B cell (primary cell): ENCODE results near the gene SOSTDC1. TPM values are rescaled to one million over a fixed set of nuclear protein-coding genes. Genes with fewer than 3 reads are reported as not detected.

Experiments
- ATAC-seq: fragments of 200-7000 bp; cut with Tn5 transposase; one replicate; pipeline ENCODE4 v1.10.0; 2021; ENCODE audit warnings: low read depth, mild to moderate bottlenecking, moderate number of reproducible peaks, moderate library complexity
- CTCF ChIA-PET: fragments of 350-600 bp; sonication (Branson Sonifier 250); formaldehyde crosslinking; loops from one replicate; lab custom pipeline; 2021; ENCODE audit warnings: antibody characterized with exemption, inconsistent platforms; lab: Charles Lee
- POLR2A ChIA-PET: fragments of 350-600 bp; sonication (Branson Sonifier 250); formaldehyde crosslinking; loops from one replicate; lab custom pipeline; 2021; ENCODE audit warnings: antibody characterized with exemption; lab: Charles Lee
- DNase-seq: peaks from one replicate; pipeline ENCODE4 v3.0.0; 2013
- H2AFZ ChIP-seq: 2 replicates; pipeline ENCODE4 v1.6.1; 2012; ENCODE audit warnings: mild to moderate bottlenecking, low read depth, low read length; ENCODE audit not compliant: insufficient read depth, poor library complexity, severe bottlenecking
- H3K27ac ChIP-seq, 2 donors: 1 replicate in 1 of 2; 2 replicates in 1 of 2; pipeline ENCODE4 v1.5.1; 2012 to 2013; ENCODE audit warnings: low read length in 2 of 2, mild to moderate bottlenecking in 2 of 2, moderate library complexity in 1 of 2
- H3K27me3 ChIP-seq, 4 experiments: fragments of 200-600 bp in 1 of 4; sonication (generic) in 1 of 4; replicated peaks in 1 of 4; 1 replicate in 2 of 4; 2 replicates in 2 of 4; pipeline versions ENCODE4 v1.6.1 to v1.7.0; 2013 to 2016; ENCODE audit warnings: low read length in 3 of 4, mild to moderate bottlenecking in 2 of 4, mixed read lengths in 1 of 4, moderate library complexity in 1 of 4; ENCODE audit not compliant: insufficient read depth in 4 of 4, control insufficient read depth in 3 of 4; ENCODE audit errors: control extremely low read depth in 1 of 4
- H3K36me3 ChIP-seq, 2 experiments: replicated peaks in 1 of 2; 1 replicate in 1 of 2; 2 replicates in 1 of 2; pipeline versions ENCODE4 v1.6.1 to v1.7.1; 2013; ENCODE audit warnings: low read length in 1 of 2; ENCODE audit not compliant: insufficient read depth in 2 of 2, control insufficient read depth in 1 of 2; ENCODE audit errors: control extremely low read depth in 1 of 2, extremely low read depth in 1 of 2
- H3K4me1 ChIP-seq, 2 donors: fragments of 200-600 bp in 1 of 2; sonication (generic) in 1 of 2; 1 replicate in 1 of 2; 2 replicates in 1 of 2; pipeline versions ENCODE4 v1.5.1 to v1.6.1; 2013 to 2017; ENCODE audit warnings: low read length in 2 of 2; ENCODE audit not compliant: control insufficient read depth in 2 of 2, insufficient read depth in 2 of 2
- H3K4me2 ChIP-seq: replicated peaks from 2 replicates; pipeline ENCODE3; 2012; ENCODE audit warnings: mild to moderate bottlenecking, low read depth, low read length; ENCODE audit not compliant: poor library complexity, severe bottlenecking
- H3K4me3 ChIP-seq, 5 experiments: fragments of 200-600 bp in 1 of 5; sonication (generic) in 1 of 5; 1 replicate in 3 of 5; 2 replicates in 2 of 5; pipeline versions ENCODE4 v1.5.1 to v1.7.0; 2011 to 2016; ENCODE audit warnings: low read length in 4 of 5, mild to moderate bottlenecking in 4 of 5, low read depth in 2 of 5, control low read depth in 1 of 5, moderate library complexity in 1 of 5; ENCODE audit not compliant: insufficient read depth in 1 of 5; ENCODE audit errors: control extremely low read depth in 1 of 5, extremely low read depth in 1 of 5
- H3K79me2 ChIP-seq: fragments of 200-600 bp; sonication (generic); one replicate; pipeline ENCODE4 v1.6.0; 2016; ENCODE audit warnings: low read length; ENCODE audit not compliant: control insufficient read depth, insufficient read depth
- H3K9ac ChIP-seq: fragments of 200-600 bp; sonication (generic); 2 replicates; pipeline ENCODE4 v1.6.1; 2017; ENCODE audit warnings: mild to moderate bottlenecking, low read length, moderate library complexity
- H3K9me3 ChIP-seq, 3 donors: one replicate each; pipeline versions ENCODE4 v1.6.1 to v1.7.1; 2013; ENCODE audit warnings: low read length in 2 of 3; ENCODE audit not compliant: control insufficient read depth in 2 of 3, insufficient read depth in 1 of 3; ENCODE audit errors: control extremely low read depth in 1 of 3
- H4K20me1 ChIP-seq: 2 replicates; pipeline ENCODE4 v1.6.0; 2012; ENCODE audit warnings: mild to moderate bottlenecking, low read length; ENCODE audit not compliant: insufficient read depth, control insufficient read depth, poor library complexity, severe bottlenecking
- H3K27ac Mint-ChIP-seq: one replicate; pipeline ENCODE4 v1.8.0; 2021; ENCODE audit warnings: mixed read lengths
- H3K27me3 Mint-ChIP-seq: one replicate; pipeline ENCODE4 v1.8.0; 2021; ENCODE audit warnings: mixed read lengths
- H3K4me1 Mint-ChIP-seq: one replicate; pipeline ENCODE4 v1.8.0; 2021; ENCODE audit warnings: mixed read lengths
- H3K4me3 Mint-ChIP-seq: one replicate; pipeline ENCODE4 v1.8.0; 2021; ENCODE audit warnings: mixed read lengths
- H3K9me3 Mint-ChIP-seq: one replicate; pipeline ENCODE4 v1.8.0; 2022; ENCODE audit warnings: mixed read lengths; ENCODE audit not compliant: insufficient read depth
- CTCF ChIP-seq: fragments of 200-600 bp; IDR thresholded peaks from one replicate; pipeline ENCODE4 v1.8.0; 2022; ENCODE audit warnings: antibody characterized with exemption, mild to moderate bottlenecking
- EZH2 ChIP-seq: IDR thresholded peaks from 2 replicates; pipeline ENCODE4 v1.6.1; 2012; ENCODE audit warnings: borderline replicate concordance, low read depth, mild to moderate bottlenecking, moderate library complexity, low read length; ENCODE audit not compliant: insufficient read depth, poor library complexity, severe bottlenecking
- WGBS: methylation state at CpG from one replicate; pipeline ENCODE4 v1.1.5; 2013; ENCODE audit warnings: missing lambda C conversion rate; ENCODE audit not compliant: insufficient coverage; 5-methylcytosine and 5-hydroxymethylcytosine counted together
- intact Hi-C: fragments of 100-400 bp; cut with micrococcal nuclease; formaldehyde crosslinking; loops from one replicate; pipeline ENCODE4 v1.10.0; 2022
- polyA plus RNA-seq: library from polyadenylated mRNA; depleted of rRNA; stranded (reverse); fragments of >200 nt; gene quantifications from 2 replicates; pipeline ENCODE4 v1.2.3, GENCODE V29; 2012
- total RNA-seq, 2 donors: library from RNA; stranded (reverse); fragments of 120-200 nt in 1 of 2; gene quantifications; 1 replicate in 1 of 2; 2 replicates in 1 of 2; pipeline versions ENCODE4 v1.2.3 to v1.2.4, GENCODE V29; 2013 to 2022

Gene SOSTDC1
- total and polyA plus RNA-seq, 2 donors (not counting 1 experiment from before 2014, with no cell fraction given) = not detected

GRCh38 chr7:16463949-16464715, 1.4 kb downstream of the SOSTDC1 start:
- Histone ChIP-seq H3K27me3 (no peaks in the 10 kb centered on the region), H3K4me3 (no peak overlapping the region), H2AFZ (no peak overlapping the region), H3K4me2 (no peak overlapping the region), H4K20me1 (no peaks in the 10 kb centered on the region), H3K4me1 (no peaks in the 10 kb centered on the region), H3K79me2 (no peaks in the 10 kb centered on the region), H3K9me3 (no peaks in the 10 kb centered on the region), H3K27ac (no peak overlapping the region), H3K36me3 (no peaks in the 10 kb centered on the region), H3K9ac (no peak overlapping the region)
- ChIA-PET POLR2A (no interaction called here), CTCF (no interaction called here)
- Mint-ChIP-seq H3K9me3 (no peaks in the 10 kb centered on the region), H3K27me3 (peaks cover 10% of the 10 kb centered on the region), H3K27ac (no peak overlapping the region), H3K4me3 (no peak overlapping the region), H3K4me1 (no peaks in the 10 kb centered on the region)
- DNase-seq (no peak), ATAC-seq (no peak)
- WGBS = 83% methylated on average over 4 of the region's 10 CpGs
- TF ChIP-seq CTCF (no peak), EZH2 (no peak)
- intact Hi-C loops = no loop called here

DNA sequence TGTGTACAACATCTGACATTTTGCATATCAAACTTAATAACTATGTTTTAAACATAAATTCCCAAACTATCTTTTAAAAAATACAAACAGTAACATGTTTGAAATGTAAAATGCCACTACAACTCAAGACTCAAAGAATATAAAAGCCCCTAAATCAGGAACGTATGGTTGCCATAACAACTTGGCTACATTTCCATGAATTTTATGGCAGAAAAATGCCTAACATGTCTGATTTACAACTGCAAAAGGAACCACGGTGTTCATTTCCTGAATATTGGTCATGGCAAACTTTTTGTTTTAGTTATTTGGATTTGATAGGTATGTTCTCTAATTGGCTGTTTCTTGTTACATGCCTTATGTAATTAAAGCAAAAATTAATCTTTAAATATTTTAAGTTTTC, 2.0 kb downstream of the SOSTDC1 start:
- CTCF ChIA-PET = no interaction called here
- WGBS = no CpG with 5 or more reads among the region's 2 CpGs

More for the DNA sequence above, 2.0 kb downstream of the SOSTDC1 start:
- Histone ChIP-seq H3K9me3 (no peaks in the 10 kb centered on the region), H2AFZ (no peak overlapping the region), H3K9ac (no peak overlapping the region), H3K36me3 (no peaks in the 10 kb centered on the region), H3K4me2 (no peak overlapping the region), H3K27me3 (no peaks in the 10 kb centered on the region), H3K79me2 (no peaks in the 10 kb centered on the region), H4K20me1 (no peaks in the 10 kb centered on the region), H3K27ac (no peak overlapping the region), H3K4me3 (no peak overlapping the region), H3K4me1 (no peaks in the 10 kb centered on the region)
- no peak overlapping the region for H3K27ac Mint-ChIP-seq
- ATAC-seq (no peak), DNase-seq (no peak)
- H3K4me3 Mint-ChIP-seq = no peak overlapping the region
- TF ChIP-seq CTCF (no peak), EZH2 (no peak)
- POLR2A ChIA-PET = no interaction called here
- peaks cover 10% of the 10 kb centered on the region for H3K27me3 Mint-ChIP-seq
- no peaks in the 10 kb centered on the region for H3K4me1 Mint-ChIP-seq
- no peaks in the 10 kb centered on the region for H3K9me3 Mint-ChIP-seq
- intact Hi-C loops = no loop called here
